GM19239 (cell line): Measurements from ENCODE around the gene ANO4.
"Not testable (repeated sequence)": the region's sequence is repeated elsewhere in the genome, so short reads cannot be mapped to it uniquely, and the experiment has no call there.

ENCODE experiments used
- DNase-seq: peaks from one replicate; pipeline ENCODE4 v3.0.0; 2011; ENCODE audit warnings: low spot score; ENCODE audit not compliant: insufficient read length
- FAIRE-seq: peaks from 2 replicates; lab custom pipeline; 2011; peaks lifted over from hg19 to GRCh38; lab: Jason Lieb, UNC

ANO4 gene

GRCh38 chr12:101068402-101068801, 273.8 kb downstream of the ANO4 start:
- DNase-seq (no peak), FAIRE-seq (no peak)

GRCh38 chr12:101068836-101069235, 274.3 kb downstream of the ANO4 start:
- FAIRE-seq, result no peak
- no peak for DNase-seq

GRCh38 chr12:101074940-101075680, 280.5 kb downstream of the ANO4 start:
- FAIRE-seq (peak; percentile 4), DNase-seq (no peak)

GRCh38 chr12:101076921-101077320, 282.3 kb downstream of the ANO4 start:
- DNase-seq (no peak), FAIRE-seq (no peak)

- DNase-seq (no peak), FAIRE-seq (no peak)
These were observed 283.4 kb downstream of the ANO4 start for GRCh38 chr12:101077791-101078528.

- DNase-seq (no peak), FAIRE-seq (no peak)
These were observed 284.1 kb downstream of the ANO4 start for GRCh38 chr12:101078536-101079285.

- DNase-seq (no peak), FAIRE-seq (no peak)
These were observed 288.1 kb downstream of the ANO4 start for GRCh38 chr12:101082706-101083105.

- FAIRE-seq (no peak), DNase-seq (no peak)
These were observed 292.0 kb downstream of the ANO4 start for GRCh38 chr12:101086490-101087135.

GRCh38 chr12:101087920-101088319, 293.3 kb downstream of the ANO4 start:
- DNase-seq, result no peak
- FAIRE-seq, result no peak

- FAIRE-seq (no peak), DNase-seq (no peak)
These were observed 294.7 kb downstream of the ANO4 start for GRCh38 chr12:101089271-101089670.

GRCh38 chr12:101090222-101090621, 295.6 kb downstream of the ANO4 start:
- not testable (repeated sequence) for FAIRE-seq, DNase-seq

GRCh38 chr12:101097829-101098580, 303.4 kb downstream of the ANO4 start:
- no peak for DNase-seq
- no peak for FAIRE-seq

GRCh38 chr12:101107032-101107763, 312.6 kb downstream of the ANO4 start:
- FAIRE-seq, result no peak
- DNase-seq, result no peak

GRCh38 chr12:101108130-101108529, 313.6 kb downstream of the ANO4 start:
- DNase-seq, result no peak
- FAIRE-seq, result no peak

GRCh38 chr12:101110866-101111265, 316.3 kb downstream of the ANO4 start:
- no peak for DNase-seq

GRCh38 chr12:101111441-101111840, 316.9 kb downstream of the ANO4 start:
- FAIRE-seq (no peak), DNase-seq (no peak)

More at GRCh38 chr12:101110866-101111265, 316.3 kb downstream of the ANO4 start:
- FAIRE-seq, result no peak

GRCh38 chr12:101115326-101115725, 320.8 kb downstream of the ANO4 start:
- no peak for FAIRE-seq
- DNase-seq, result no peak

- DNase-seq (no peak), FAIRE-seq (no peak)
These were observed 322.3 kb downstream of the ANO4 start for GRCh38 chr12:101116911-101117310.

- no peak for FAIRE-seq
- no peak for DNase-seq
These were observed 323.3 kb downstream of the ANO4 start for GRCh38 chr12:101117842-101118241.
